LNCAP (cell line): ENCODE data around the gene KCNH2.

Experiments used
- TF ChIP-seq, protein P1 (sequence below): fragments of 450-650 bp; IDR thresholded peaks from 2 replicates; pipeline ENCODE4 v1.5.1; 2017; ENCODE audit warnings: mild to moderate bottlenecking

KCNH2 gene

DNA sequence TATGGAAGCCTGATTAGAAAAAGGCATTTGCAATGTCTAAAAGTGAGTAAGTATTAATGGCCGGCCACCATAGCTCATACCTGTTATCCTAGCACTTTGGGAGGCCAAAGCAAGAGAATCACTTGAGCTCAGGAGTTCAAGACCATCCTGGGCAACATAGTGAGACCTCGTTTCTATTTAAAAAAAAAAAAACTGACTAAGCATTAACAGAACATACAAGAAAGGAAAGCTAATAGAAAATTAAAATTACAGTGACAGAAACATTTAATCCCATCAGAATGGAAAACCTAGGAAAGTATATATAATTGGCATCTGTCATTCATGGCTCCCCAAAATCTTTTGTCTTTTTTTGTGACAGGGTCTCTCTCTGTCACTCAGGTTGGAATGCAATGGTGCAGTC, 69.9 kb downstream of the KCNH2 start:
- TF ChIP-seq, protein P1, sequence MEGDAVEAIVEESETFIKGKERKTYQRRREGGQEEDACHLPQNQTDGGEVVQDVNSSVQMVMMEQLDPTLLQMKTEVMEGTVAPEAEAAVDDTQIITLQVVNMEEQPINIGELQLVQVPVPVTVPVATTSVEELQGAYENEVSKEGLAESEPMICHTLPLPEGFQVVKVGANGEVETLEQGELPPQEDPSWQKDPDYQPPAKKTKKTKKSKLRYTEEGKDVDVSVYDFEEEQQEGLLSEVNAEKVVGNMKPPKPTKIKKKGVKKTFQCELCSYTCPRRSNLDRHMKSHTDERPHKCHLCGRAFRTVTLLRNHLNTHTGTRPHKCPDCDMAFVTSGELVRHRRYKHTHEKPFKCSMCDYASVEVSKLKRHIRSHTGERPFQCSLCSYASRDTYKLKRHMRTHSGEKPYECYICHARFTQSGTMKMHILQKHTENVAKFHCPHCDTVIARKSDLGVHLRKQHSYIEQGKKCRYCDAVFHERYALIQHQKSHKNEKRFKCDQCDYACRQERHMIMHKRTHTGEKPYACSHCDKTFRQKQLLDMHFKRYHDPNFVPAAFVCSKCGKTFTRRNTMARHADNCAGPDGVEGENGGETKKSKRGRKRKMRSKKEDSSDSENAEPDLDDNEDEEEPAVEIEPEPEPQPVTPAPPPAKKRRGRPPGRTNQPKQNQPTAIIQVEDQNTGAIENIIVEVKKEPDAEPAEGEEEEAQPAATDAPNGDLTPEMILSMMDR = no peak

DNA sequence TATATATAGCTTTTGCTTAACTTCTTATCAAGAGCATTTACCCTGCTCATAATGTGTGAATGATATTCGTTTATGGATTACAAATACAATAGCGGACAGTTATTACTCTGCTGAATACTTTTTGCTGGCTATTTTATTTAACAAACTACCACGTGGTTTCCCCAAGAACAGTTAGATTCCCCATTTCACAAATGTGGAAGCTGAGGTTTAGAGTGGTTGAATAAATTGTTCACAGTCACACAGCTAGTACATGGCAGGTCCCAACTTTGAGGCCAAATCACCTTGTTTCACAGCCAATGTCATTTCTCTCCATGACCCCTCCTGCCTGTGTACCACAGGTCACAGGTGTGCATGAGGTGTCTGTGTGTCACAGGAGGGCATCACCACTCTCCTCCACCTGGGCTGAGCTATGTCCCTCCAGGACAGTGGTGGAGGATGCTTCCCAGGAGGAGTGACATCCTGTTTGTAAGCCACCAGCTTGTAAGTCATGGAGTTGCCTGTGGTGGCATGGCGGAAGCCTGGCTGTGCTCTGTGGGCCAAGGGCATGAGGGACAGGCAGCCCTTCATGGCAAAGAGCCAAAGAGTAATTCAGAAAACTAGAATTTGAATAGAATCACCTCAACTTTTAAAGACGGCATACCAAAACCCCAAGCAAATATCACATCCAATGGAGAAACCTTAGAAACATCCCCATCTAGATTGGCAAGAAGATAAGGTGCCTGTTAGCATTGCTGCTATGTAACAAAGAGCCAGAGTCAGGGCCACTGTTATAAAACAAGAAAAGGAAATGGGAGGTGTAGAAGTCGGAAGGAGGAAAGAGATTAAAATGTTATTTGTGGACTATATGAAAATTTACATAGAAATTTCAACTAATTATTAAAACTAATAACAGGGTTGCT, 73.9 kb downstream of the KCNH2 start:
- TF ChIP-seq, protein P1 = no peak

DNA sequence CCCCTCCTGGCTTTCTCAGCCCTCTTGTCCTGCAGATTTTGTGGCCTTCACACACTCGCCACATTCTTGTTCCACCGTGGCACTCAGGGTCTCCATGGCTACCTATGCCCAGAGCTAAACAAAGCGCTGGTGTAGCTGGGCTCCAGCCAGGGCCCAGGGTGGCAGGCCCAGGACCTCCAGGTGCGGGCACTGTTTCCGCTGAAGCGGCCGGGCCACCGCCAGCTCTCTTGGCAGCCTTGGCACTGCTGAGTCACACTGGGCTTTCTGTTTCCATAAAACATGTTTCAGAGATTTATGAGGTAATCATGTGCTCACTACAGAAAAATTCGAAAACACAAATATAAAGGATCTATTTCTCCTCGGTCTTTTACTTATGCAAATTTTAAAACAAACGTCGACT, 74.5 kb downstream of the KCNH2 start:
- TF ChIP-seq, protein P1 = no peak

DNA sequence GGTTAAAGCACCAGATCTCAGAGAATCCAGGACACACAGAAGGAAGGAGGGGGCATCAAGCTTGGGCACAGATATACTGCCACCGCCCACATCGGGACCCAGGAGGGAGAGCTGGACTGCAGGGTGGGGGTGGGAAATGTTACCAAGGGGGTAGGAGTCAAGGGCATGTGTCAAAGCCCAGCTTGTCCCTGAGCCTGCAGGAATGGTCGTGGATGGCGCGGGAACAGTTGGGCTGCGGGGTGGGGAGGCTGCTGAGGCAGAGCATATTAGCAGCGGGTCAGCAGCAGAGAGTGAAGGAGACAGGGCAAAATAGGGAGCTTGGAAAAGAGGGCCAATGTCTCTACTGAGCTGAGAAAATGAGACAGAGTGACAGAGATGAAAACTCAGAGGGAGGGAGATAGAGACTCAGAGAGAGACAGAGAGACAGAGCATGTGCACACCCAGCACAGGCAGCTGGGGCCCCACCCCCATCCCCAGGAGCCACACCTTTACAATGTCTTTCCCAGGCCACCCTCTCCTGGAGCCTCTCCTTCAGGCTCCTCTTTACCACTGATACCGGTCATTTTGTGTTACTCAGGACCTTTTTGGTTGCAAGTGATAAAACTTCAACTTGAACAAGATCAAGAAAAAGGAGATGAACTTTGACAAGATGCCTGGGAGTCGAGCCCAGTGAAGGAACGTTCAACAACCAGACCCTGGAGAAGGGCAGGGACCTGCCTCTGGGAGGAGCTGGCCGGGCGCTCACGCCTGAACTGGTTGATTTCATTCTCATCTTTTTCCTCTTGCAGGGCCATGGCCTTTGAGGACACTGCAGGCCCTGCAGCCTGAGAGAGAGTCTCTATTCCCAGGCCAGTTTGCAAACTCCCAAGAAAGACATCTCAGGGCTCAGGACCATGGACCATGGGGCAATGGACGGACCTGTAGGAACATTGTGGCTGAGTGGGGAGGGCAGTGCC, 75.8 kb downstream of the KCNH2 start:
- TF ChIP-seq, protein P1 = no peak

- TF ChIP-seq, protein P1 = no peak
Observed at GRCh38 chr7:150901160-150902035, 76.7 kb downstream of the KCNH2 start.

DNA sequence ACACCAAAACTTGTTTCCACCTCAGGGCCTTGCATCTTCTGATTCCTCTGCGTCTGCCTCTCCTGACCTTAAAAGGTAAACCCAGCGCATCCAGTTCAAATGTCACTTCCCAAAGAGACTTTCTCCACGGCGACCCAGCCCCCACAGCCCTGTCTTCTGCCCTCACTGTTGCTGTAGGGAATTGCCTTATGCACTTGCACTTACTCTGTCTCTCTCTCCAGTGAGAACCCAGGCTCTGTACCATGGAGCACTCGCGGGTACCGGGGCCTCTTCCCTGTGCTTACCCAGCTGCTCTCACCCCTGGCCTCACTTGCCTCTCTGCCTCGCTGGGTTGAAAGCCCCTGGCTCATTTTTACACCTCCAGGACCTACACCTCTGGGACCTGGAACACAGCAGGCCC, 77.4 kb downstream of the KCNH2 start:
- TF ChIP-seq, protein P1 = no peak

- TF ChIP-seq, protein P1 = peak; percentile 93
Observed at GRCh38 chr7:150898475-150899011, 79.6 kb downstream of the KCNH2 start.
